Measurements from ENCODE around the gene P2RY8.
"Not testable (repeated sequence)": the region's sequence is repeated elsewhere in the genome, so short reads cannot be mapped to it uniquely, and the experiment has no call there.

P2RY8 gene

DNA sequence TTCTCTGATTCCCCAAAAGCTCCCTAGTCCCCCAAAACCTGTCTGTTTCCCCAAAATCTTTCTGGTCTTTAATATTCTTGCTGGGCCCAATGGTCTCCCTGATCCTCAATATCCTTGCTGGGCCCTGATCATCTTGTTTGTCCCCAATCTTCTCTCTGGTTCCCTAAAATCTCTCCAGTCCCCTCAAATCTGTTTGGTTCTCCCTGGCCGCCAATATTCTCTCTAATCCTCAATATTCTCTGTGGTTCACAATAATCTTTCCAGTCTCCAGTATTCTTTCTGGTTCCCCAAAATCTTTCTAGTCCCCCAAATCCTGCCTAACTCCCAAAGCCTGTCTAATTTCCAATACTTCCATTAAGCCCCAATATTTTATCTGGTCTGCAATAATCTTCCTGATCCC, 18.5 kb downstream of the P2RY8 start:
- no peak for DNase-seq

DNA sequence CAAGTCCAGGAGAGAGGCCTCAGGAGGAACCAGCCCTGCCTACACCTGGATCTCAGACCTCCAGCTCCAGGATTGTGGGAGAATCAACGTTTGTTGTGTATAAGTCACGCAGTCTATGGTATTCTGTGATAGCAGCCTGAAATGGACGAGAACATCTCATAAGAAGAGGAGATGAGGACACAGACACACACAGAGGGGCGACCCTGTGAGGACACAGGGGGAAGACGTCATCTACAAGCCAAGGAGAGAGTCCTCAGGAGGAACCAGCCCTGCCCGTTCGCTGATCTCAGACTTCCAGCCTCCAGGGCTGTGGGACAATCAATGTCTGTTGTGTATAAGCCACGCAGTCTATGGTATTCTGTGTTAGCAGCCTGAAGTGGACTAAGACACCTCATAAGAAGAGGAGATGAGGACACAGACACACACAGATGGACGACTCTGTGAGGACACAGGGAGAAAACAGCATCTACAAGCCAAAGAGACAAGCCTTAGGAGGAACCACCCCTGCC, 20.3 kb downstream of the P2RY8 start:
- DNase-seq = no peak

DNA sequence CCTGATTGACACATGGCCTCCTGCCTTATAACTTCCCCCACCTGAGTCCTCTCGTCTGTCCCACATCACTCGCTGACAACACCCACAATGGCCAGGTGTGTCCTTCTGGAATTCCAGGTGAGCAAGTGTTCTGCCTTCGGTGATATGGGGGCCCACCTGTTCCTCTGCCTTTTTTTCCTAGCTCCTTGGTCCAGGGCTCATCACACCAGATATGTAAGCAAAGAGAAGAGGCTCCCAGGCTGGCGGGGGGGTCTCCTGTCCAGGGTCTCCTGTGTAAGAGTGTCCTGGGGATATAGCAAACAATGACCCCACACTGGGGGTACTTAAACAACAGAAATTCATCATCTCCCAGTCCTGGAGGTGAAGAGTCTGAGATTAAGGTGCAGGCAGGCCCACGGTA, 25.2 kb downstream of the P2RY8 start:
- DNase-seq = no peak

DNA sequence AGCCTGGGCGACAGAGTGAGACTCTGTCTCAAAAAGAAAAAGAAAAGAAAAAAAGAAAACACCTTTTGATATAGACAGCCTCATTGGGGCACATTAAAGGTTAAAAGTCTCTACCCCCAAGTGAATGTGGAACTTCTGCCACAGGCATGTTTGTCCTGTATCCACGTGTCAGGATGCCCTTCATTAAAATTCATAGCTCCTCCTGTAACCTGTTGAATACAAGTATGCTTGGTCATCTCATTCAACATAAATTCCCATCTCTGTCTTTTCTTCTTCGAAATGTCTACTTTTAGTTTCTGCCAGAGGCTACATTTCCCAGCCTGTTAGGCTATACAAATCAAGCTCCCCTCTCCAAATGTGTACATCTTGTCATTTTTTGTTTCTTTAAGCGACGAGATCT, 25.8 kb downstream of the P2RY8 start:
- no peak for DNase-seq

DNA sequence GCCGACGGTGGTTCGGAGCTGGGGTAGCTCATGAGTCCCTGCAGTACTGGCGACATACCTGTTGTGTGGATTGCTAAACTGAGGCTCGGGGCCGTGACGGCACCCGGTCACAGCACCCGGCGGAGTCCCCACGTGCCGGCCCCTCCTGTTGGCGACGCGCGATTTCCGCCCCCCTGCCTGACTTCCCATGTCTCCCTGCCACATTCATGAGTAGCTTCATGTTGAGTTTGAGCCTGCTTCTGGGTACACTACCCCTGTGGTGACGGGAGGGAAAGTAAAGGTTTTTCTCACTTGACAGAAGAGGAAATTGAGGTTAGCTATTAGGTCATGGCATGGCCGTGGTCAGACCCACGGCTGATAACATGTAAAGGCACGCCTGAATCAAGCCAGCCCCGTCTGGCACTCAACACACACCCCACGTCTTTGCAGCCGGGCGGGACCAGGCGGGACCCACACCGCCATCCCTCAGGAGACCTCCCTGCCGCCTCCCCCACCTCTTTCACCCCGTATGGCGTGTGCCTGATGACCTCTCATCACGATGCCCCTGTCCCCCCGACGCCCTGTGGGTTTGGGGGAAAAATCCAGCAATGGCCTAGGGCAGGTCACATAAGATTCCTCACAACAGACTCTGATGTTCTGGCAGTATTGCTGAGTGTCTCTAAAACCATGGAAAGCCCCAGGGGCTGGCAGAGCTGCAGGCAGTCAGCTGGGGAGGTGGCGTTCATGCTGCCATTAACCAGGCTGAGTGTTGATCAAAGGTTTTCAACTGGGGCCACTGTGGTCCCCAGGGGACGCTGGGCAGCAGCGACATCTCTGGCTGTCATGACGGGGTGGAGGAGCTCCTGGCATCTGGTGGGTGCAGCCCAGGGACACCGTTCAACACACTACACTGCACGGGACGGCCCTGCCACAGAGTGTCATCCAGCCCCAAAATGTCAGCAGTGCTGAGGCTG, 29.2 kb downstream of the P2RY8 start:
- peak; percentile 14 for DNase-seq

DNA sequence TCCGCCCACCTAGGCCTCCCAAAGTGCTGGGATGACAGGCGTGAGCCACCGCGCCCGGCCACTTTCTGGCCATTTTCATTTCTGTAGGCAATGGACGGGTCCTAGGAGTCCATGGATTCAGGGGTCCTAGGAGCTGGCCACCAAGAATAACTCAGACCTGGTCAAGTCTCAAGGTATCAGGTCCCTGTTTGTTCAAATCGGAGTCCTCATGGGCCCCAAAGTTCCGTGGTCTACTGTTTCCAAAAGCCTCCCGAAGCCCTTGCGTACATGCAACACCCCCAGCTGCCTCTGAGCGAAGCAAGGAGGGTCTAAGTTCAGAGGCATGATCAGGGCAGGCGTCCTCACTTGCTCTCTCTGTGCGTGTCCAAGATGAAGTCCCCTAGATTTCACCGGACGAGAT, 30.1 kb downstream of the P2RY8 start:
- DNase-seq = no peak

DNA sequence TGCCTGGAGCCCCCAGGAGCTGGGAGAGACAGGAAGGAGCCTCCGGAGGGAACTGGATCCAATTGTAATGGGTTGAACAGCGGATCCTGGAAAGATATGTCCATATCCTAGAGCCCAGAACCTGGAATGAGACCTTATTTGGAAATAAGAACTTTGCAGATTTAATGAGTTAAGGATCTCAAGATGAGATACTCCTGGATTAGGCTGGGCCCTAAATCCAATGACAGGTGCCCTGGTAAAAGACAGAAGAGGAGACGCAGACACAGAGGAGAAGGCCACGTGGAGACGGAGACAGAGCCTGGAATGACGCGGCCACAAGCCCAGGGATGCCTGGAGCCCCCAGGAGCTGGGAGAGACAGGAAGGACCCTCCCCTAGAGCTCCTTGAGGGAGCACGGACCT, 34.1 kb downstream of the P2RY8 start:
- DNase-seq = no peak

DNA sequence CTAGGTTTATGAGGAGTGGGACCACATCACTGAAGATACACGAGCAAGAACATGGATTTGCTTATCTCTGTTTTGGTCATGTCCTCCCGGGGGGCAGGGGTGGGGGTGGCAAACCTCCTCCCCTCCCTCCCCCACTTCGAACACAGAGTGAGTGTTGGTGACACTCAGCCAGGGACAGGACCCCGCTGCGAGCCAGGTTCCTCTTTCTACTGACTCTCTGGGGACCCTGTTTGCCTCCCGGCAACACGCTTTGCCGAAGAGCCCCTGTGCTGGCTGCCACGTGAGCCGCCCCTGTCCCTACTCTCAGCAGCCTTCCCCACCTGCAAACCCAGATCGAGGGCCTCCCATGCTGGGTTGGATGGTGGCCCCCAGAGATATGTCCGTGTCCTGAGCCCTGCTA, 34.7 kb downstream of the P2RY8 start:
- DNase-seq = peak; percentile 56

DNA sequence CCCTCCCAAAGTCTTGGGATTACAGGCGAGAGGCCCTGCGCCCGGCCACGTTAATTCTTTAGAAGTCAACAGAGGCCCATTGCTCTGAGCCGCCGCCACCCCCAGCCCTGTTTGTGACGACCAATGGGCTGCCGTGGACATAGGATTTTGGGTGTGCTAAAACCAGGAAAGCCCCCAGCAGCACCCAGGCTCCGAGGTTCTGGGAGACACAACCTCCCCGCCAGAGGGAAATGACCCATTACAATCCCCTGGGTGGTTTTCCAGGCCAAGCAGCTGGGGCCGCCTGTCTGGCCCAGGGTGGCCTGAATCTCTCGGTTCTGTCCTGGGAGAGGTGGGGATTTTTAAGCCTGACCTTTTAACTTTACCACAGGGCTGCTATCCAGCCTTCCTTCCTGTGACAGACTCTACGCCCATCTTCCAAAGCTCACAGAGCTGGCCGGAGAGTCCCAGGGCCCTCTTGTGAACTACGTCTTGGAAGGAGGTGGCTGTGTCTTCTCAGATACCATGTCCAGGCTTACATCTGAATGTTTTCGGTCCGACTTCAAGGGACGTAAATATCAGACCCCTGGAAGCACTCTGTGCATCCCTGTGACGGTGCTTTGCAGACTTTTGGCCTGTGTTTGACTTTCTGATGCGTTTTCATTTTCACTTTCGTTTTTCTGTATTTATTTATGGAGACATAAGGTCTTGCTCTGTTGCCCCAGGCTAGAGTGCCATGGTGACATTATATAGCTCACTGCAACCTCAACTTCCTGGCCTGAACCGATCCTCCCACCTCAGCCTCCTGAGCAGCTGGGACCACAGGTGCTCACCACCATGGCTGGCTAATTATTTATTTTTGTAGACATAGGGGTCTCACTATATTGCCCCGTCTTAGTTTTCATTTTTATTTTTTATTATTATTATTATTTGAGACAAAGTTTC, 36.0 kb downstream of the P2RY8 start:
- no peak for DNase-seq

DNA sequence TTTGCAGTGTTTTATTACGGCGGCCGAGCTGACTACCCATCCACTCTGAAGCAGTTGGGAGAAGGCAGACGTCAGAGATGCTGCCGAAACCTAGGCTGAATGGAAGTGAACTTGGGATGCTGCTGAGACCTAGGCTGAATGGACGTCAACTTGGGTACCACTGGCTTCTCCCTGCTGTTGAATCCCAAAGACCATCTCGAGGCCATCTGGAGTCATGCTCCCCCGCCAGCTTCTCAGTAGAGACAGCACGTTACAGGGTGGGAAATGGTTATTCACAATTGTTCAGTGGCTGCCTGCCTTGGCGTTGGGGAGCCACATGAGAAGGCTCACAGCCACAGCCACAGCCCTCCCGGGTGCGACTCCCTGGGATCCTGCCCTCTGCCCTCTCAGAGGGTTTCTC, 40.9 kb downstream of the P2RY8 start:
- DNase-seq = no peak

DNA sequence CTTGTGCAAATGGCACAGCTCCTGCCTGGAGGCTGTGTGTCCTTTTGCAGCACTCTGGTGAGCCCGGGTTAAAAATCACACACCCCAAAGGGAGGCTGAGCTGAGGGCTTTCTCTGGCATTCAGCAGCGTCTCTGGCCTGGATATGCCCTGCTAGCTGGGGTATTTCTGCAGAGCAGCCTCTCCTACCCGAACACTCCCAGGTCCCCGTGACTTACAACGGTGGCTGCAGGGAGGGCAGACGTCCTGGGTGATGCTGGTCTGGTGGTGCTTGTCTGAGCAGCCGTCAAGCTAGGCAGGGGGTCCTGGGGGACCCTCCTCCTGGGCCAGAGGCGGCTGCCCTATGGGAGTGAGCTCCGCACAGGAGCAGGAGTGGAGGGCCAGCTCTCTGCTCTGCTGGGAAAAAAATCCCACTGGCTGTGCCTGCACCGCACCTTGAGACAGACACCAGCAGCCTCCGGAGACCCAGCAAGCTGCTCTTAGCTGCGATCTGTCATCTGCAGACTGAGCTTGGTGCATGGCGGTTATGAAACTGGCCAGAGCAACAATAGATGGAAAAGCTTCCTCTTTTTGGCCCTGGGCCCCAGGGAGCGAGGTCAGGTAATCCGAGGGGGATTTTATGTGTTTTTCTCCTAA, 43.0 kb downstream of the P2RY8 start:
- peak; percentile 75 for DNase-seq

DNA sequence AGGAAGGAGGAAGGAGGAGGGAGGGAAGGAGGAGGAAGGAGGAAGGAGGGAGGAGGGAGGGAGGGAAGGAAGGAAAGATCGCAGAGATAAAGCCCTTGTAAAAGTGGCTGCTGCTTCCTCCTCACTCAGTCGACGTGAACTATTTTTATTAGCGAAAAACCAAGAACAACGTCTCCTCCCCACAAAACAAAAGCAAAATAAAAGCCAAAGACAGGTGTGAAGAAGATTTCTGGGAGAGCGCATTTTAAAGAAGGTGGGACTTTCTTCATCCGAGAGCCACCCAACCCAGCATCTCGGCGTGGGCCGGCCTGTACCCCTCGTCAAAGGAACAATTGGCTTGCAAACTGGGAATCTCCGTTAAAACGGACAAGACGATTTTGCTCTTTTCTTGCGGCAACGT, 43.6 kb downstream of the P2RY8 start:
- DNase-seq = peak; percentile 29

DNA sequence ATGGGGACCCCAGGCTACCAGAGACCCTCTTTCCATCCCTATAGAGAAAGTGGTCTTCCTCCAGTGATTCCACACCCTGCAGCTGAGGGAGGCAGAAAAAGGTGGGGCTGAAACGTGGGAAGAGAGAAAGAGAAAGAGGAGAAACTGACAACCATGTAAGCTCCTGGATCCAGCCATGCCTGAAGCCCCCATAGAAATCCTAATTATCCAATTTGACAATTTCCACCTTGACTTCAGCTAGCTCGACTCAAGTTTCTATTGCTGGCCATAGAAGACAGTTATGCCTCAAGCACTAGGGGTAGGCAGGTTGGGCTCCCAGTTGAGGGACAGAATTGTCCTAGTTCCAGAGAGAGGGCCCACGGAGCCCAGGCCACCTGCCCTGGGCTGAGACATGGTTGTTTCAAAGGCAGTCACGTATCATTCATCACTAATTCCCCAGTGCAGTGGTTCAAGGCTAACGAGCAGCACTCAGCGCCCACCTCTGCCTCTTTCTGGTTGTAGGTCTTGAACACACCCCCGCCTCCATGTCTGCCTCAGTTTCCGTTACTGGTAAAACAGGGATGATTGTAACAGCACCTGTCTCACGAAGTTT, 44.5 kb downstream of the P2RY8 start:
- no peak for DNase-seq

DNA sequence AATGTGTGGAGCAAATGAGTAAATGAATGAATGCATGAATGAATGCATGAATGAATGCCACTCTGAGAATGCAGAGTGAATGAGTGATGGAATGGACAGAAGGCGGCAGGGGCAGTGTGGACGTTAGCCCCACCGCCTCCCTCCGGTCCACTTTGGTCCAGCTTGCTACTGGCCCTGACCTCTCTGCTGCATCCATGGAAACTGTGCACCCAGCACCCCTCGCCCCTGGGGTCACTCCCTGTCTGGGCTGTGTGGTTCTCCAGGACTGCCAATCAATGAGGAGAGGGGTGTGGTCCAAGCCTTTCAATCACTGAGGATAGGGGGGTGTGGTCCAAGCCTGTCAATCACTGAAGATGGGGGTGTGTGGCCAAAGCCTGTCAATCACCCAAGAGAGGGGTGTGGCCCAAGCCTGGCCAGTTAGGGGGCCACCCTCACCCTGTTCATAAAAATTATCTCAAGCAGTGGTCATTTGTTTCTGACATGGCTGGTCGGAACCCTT, 45.1 kb downstream of the P2RY8 start:
- no peak for DNase-seq

DNA sequence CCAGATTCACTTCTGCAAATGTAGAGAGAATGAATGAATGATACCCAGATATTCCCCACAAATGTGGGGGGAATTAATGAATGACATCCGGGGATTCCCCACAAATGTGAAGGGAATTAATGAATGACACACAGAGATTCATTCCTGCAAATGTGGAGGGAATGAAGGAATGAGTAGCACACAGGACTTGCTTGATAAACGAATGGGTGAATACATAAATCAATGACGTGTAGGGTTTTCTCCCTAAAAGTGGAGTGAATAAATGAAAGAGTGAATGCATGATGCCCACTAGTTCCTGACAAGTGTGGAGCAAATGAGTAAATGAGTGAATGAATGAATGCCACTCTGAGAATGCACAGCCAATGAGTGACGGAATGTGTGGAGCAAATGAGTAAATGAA, 45.7 kb downstream of the P2RY8 start:
- not testable (repeated sequence) for DNase-seq

DNA sequence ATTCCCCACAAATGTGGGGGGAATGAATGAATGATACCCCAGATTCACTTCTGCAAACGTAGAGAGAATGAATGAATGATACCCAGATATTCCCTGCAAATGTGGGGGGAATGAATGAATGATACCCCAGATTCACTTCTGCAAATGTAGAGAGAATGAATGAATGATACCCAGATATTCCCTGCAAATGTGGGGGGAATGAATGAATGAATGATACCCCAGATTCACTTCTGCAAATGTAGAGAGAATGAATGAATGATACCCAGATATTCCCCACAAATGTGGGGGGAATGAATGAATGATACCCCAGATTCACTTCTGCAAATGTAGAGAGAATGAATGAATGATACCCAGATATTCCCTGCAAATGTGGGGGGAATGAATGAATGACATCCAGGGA, 46.3 kb downstream of the P2RY8 start:
- not testable (repeated sequence) for DNase-seq

DNA sequence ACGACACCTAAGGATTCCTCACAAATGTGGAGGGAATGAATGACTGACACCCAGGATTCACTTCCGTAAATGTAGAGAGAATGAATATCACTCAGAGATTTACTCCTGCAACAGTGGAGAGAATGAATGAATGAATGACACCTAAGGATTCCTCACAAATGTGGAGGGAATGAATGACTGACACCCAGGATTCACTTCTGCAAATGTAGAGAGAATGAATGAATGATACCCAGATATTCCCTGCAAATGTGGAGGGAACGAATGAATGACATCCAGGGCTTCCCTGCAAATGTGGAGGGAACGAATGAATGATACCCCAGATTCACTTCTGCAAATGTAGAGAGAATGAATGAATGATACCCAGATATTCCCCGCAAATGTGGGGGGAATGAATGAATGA, 47.6 kb downstream of the P2RY8 start:
- DNase-seq = not testable (repeated sequence)

DNA sequence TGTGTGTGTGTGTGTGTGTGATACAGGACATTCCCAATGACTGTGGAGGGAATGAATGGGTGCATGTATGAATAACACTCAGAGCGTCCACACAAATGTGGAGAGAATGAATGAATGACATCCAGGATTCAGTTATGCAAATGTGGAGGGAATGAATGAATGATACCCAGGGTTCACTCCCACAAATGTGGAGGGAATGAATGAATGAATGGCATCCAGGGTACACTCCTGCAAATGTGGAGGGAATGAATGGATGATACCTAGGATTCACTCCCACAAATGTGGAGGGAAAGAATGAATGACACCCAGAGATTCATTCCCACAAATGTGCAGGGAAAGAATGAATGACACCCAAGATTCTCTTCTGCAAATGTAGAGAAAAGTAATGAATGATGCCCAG, 48.2 kb downstream of the P2RY8 start:
- DNase-seq = no peak

DNA sequence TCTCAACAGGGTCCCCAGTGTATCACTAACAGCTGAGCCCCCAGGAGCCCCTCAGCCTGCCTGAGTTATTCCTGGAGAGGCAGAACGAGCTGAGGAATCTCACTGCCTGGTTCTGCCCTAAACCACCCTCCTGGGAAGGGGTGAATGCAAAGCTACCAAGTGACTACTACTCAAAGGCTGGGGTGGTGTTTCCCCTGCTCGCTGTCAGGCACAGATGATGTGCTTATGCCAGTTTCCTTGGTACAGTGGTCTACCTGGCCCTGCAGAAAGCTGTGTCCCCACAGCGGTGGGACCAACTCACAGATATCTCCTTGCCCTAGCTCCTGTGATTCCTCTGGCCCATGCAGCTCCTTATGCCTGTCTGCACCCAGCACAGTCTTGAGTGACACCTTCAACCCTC, 48.8 kb downstream of the P2RY8 start:
- DNase-seq = no peak

DNA sequence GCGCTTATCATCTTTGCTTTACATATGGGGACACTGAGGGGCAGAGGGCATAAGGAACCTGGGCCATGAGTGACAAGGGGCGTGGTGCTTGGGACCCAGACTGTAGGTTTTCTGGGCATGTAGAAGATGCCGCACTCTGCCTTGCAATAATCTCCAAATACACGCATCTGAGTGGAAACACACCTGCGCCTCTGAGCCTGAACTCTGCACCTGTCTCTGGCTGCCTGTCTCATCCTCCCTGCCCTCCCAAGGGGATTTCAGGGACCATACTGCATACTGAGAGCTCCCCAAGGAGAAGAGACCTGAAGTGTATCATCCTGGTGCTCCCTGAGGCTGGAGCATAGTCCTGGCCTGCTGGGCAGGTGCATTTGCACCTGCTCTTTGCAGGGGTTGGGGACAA, 49.6 kb downstream of the P2RY8 start:
- DNase-seq = no peak

DNA sequence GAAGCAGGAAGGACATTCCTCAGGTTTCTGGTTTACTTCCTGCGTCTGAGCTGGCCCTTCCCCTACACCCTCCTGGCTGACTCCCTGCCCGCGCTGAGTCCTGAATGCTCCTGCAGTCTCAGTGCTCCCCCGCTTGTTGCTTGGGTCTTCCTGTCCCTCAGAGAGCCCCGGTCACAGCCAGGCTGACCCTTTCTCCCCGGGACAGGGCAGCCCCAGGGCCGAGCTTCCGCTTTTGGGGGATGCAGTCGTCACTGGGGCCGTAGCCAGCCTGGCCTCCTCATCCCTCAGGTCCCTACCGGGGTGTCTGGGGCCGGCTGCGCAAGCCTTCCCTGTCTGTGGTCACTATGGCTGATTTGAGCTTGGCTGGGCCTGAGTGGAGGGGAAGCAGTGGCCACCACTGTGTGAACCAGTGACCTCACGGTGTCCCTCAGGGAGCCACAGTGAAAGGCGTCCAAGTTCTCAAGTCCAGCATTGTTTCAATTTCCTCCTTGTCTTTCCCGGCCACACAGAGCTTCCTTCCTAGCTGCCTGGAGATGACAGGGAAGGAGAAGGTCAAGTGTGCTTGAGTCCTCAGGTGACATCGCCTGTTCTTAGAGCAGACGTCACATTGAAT, 50.1 kb downstream of the P2RY8 start:
- no peak for DNase-seq

DNA sequence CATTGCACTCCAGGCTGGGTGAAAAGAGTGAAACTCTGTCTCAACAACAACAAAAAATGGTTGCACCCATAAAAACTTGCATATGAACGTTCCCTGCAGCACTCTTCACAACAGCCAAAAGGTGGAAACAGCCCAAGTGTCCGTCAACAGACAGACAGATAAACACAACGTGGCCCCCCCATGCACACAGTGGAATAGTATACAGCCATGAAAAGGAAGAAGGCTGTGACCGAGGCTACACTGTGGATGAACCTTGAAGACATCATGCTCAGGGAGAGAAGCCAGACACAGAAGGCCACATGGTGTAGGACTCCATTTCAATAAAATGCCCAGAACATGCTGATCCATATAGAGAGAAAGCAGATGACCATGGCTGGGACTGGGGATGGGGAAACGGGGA, 50.8 kb downstream of the P2RY8 start:
- DNase-seq = no peak
